Astrocyte of the cerebellum (primary cell): Measurements from ENCODE around the gene WBP4.
"Not testable (repeated sequence)": the region's sequence is repeated elsewhere in the genome, so short reads cannot be mapped to it uniquely, and the experiment has no call there.

Experiments used
- DNase-seq: peaks from one replicate; pipeline ENCODE4 v3.0.0-alpha.2; 2011; ENCODE audit warnings: low read depth
- H3K4me3 ChIP-seq: 2 replicates; pipeline ENCODE4 v1.5.1; 2011; ENCODE audit warnings: mild to moderate bottlenecking, low read depth, low read length, moderate library complexity
- CTCF ChIP-seq: IDR thresholded peaks from 2 replicates; pipeline ENCODE4 v1.5.1; 2012; ENCODE audit warnings: low read length, low read depth, moderate library complexity, mild to moderate bottlenecking; ENCODE audit errors: missing control alignments
- in situ Hi-C: cut with HindIII; loops from 2 replicates; pipeline ENCODE4 v1.10.0; 2017; ENCODE audit warnings: low sequenced_read_pairs

The WBP4 gene

GRCh38 chr13:41107584-41108014 lies 46.3 kb downstream of the WBP4 start:
- DNase-seq = no peak
- no peak overlapping the region for H3K4me3 ChIP-seq
- in situ Hi-C loops = no loop called here
- no peak for TF ChIP-seq CTCF

GRCh38 chr13:41111454-41111853 lies 50.1 kb downstream of the WBP4 start:
- in situ Hi-C loops = no loop called here

GRCh38 chr13:41117869-41118268 lies 56.6 kb downstream of the WBP4 start:
- no peak overlapping the region for H3K4me3 ChIP-seq
- in situ Hi-C loops = no loop called here
- no peak for TF ChIP-seq CTCF
- no peak for DNase-seq

More at GRCh38 chr13:41111454-41111853, 50.1 kb downstream of the WBP4 start:
- TF ChIP-seq CTCF = no peak
- no peak for DNase-seq
- H3K4me3 ChIP-seq = no peak overlapping the region

GRCh38 chr13:41122838-41123237 lies 61.5 kb downstream of the WBP4 start:
- TF ChIP-seq CTCF = no peak
- in situ Hi-C loops = no loop called here
- DNase-seq = no peak
- H3K4me3 ChIP-seq = no peak overlapping the region

GRCh38 chr13:41127701-41128100 lies 66.4 kb downstream of the WBP4 start:
- DNase-seq = no peak
- no peak overlapping the region for H3K4me3 ChIP-seq
- in situ Hi-C loops = no loop called here
- no peak for TF ChIP-seq CTCF

- DNase-seq = no peak
- H3K4me3 ChIP-seq = no peak overlapping the region
- in situ Hi-C loops = no loop called here
- TF ChIP-seq CTCF = no peak
Measured at GRCh38 chr13:41130356-41130755, 69.0 kb downstream of the WBP4 start.

GRCh38 chr13:41131189-41131588 lies 69.9 kb downstream of the WBP4 start:
- DNase-seq, H3K4me3 ChIP-seq, in situ Hi-C loops: not testable (repeated sequence)

GRCh38 chr13:41131660-41132511 lies 70.6 kb downstream of the WBP4 start:
- in situ Hi-C loops, DNase-seq: not testable (repeated sequence)
- peak overlapping the region; percentile 61 for H3K4me3 ChIP-seq
